GM21515 (cell line): Measurements from ENCODE around the gene LARP6.
"Not testable (repeated sequence)": the region's sequence is repeated elsewhere in the genome, so short reads cannot be mapped to it uniquely, and the experiment has no call there.

ENCODE experiments used
- ATAC-seq: cut with Tn5 transposase; IDR thresholded peaks from one replicate; pipeline ENCODE4 v1.9.1; 2021; ENCODE audit not compliant: unreplicated experiment

The LARP6 gene

GRCh38 chr15:70831094-70831911 lies 22.7 kb downstream of the LARP6 start:
- no peak for ATAC-seq

GRCh38 chr15:70830615-70831014 lies 23.3 kb downstream of the LARP6 start:
- no peak for ATAC-seq

DNA sequence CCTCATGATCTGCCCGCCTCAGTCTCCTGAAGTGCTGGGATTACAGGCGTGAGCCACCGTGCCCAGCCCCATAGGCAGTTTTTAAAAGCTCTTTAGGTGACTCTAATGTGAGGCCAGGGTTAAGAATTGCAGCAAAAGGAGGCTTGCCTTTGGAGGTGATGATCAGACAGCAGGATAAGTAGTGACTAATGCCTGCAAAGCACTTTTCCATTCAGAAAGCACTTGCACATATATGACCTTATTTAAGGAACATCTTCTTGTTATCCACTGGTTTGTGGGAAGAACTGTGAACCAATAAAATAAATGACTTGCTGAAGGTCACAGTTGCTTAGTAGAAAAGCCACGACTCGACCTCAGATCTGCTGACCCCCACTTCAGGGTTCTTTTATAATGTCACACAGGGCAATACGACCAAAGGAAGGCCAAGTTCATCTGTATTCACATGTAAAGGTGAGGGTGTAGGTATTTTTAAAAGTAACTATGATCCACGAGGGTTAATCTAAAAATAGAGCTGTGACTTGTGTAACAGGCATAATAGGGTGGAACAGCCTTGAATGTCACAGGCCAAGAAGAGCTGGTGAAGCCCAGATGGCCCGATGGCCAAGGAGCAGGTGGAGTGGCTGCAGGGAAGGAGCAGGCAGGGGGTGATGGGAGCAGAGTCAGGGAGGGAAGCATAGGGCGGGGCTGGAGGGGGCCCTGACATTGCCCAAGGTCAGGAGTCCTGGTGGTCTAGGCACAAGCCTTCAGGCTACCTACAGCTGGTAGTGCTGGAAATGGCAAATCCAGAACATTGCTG lies 24.4 kb downstream of the LARP6 start:
- no peak for ATAC-seq

DNA sequence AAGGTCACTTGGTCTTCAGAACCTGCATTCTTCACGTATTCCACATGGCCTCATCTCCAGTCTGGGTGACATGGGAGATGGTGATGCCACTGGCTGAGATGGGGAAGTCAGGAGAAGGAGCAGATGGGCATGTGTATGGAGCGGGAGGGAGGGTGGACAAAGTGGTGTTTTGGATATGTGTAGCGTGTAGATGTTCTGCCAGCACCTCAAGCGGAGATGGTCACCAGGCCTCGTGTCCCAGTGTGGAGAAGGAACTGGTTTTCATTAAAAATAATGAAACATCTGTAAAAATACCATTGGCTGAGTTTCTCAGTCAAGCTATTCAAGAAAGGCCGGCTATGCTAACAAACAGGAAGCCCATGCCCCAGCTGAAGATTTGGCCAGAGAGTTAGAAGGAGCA lies 26.2 kb downstream of the LARP6 start:
- ATAC-seq: no peak

- no peak for ATAC-seq
These were observed 27.3 kb downstream of the LARP6 start for GRCh38 chr15:70826634-70827033.

DNA sequence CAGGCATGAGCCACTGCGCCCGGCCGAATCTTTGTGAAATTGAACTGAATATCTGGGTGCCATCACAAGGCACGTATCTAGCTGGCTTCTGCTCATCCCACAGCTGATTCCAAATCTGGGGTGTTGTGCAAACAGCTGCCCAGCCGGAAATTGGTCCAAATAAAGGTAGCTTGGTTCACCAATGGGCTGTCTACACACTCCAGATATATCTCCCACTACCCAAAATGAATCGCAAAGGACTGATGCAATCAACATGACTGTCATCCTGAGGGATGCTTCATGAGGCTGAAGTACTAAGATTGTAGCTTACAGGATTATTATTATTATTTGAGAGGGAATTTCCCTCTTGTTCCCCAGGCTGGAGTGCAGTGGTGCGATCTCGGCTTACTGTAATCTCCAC lies 28.1 kb downstream of the LARP6 start:
- ATAC-seq: no peak

DNA sequence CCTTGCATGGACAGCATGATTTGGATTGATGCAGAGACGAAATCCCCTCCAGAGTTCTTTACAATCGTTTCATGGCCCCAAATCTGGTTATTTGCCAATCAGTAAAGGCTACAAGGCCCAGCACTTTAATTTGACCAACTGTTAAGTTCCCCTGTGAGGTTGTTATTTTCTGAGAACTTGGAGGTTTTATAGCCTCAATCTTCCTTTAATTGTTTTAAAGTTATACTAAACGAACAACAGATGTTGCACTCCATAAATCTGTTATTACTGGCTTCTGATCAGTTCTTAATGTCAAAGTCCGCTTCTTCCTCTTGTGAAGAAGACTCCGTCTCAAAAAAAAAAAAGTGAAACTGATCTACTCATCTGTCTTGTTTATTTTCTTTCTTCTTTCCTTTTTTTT lies 30.8 kb downstream of the LARP6 start:
- no peak for ATAC-seq

DNA sequence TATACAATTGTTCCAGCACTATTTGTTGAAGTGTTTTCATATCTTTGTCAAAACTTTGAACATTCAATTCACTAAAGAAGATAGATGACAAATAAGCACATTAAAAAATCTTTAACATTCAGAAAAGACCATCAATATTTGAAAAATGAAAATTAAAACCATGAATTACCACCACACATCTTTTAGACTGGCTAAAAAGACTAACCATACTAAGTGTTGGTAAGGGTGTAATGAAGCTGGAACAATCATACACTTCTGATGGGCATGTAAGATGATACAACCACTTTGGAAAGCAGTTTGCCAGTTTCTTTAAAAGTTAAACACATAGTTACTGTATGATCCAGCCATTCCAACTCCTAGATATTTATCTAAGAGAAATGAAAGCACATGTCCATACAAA lies 33.7 kb downstream of the LARP6 start:
- ATAC-seq: no peak

DNA sequence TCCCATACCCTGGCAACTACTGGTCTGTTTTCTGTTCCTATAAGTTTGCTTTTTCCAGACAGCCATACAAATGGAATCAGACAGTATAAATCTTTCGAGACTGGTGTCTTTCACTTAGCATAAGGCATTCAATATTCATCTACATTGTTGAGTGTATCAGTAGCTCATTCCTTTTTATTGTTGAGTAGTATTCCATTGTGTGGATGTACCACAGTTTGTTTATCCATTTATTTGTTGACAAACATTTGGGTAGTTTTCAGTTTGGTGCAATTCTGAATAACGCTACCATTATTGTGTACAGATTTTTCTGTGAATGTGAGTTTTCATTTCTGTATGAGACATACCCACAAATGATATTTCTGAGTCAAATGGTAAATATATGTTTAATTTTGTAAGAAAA lies 35.4 kb downstream of the LARP6 start:
- no peak for ATAC-seq

GRCh38 chr15:70817266-70817665 lies 36.7 kb downstream of the LARP6 start:
- ATAC-seq: no peak

DNA sequence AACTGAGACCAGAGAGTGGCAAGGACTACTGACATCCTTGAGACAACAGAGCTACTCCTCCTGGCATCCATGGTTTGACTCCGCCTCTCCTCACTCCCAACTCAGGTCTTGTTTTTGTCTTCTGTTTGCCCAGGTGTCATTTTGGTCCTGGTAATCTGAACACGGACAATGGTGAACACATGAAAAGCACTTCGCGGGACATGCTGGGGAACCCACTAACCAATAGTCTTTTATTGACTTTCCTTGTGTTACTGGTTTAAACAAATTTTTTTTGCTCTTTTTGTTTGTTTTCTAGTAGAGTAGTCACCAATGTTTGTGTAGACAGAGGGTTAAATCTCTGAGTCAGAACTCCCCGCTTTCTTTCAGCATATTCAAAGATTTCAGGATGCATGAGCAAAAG lies 38.4 kb downstream of the LARP6 start:
- no peak for ATAC-seq

GRCh38 chr15:70815011-70815410 lies 38.9 kb downstream of the LARP6 start:
- not testable (repeated sequence) for ATAC-seq

DNA sequence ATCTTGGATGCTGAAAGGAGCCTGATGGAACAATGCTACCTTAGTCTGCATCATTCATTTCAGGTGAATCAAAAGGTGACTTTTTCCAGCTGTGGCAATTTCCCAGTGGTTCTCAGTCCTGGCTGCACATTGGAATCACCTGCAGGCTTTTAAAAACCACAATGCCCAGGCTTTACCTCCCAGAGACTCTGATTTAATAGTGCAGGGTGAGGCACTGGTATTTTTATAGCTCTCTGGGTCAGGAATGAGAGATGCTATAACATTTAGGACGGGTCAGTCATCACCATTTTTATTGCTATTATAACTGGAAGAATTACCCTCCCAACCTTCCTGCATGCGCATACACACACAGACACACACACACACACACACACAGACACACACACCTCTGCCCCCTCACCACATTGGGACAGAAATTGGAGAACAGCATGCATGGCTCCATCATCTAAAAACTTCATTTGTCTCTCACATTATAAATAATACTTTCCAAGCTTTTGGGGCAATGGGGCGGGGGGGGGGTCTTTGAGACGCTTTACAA lies 41.1 kb downstream of the LARP6 start:
- ATAC-seq: no peak

DNA sequence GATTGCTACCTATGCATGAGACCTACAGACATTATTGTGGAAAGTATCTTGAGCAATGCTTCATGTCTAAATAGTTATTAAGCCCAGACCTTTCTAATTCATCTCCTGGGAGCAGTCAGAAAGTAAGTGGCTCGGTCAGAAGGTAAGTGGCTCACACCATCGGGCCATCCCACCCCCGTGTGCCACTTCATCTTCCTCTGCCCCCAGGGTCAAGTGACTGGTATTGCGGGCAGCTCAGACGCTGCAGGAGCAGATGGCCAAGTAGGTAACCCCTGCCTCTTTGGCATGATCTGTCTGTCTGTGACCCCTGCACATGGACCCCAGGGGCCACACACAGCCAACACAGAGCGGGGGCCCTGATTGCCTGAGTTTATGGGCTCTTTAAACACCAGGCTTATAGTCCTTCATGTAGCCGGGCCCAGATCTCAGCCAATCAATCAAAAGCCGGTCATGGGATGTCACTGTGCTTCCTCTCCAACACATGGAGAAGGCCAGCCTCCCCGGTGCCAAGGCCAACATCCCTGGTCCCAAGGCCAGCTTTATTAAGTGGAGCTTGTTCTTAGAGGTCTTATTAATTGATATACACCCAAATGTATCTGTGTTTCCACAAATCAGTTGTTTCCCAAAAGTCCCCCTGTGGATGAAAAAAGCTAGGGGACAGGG lies 42.9 kb downstream of the LARP6 start:
- ATAC-seq: no peak

- ATAC-seq: no peak
These were observed 46.8 kb downstream of the LARP6 start for GRCh38 chr15:70806992-70807712.

GRCh38 chr15:70804388-70804787 lies 49.6 kb downstream of the LARP6 start:
- not testable (repeated sequence) for ATAC-seq

DNA sequence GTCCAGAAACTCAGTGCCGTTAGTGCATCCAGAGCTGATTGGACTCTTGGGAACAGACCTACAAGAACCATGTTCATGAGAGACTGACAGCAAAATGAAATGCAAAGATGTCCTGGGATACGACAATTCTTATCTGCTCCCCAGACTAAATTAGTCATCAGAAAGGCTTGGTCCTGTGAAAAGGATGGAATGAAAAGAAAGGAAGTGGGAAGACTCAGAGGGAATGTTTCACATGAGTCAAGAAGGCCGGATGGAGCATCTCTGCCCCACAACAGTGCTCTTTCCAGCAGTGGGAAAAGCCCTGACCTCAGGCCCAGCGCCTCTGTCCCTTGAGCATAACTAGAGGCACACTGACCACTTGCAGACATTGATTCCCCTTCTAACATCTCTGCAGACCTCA lies 51.3 kb downstream of the LARP6 start:
- ATAC-seq: no peak

DNA sequence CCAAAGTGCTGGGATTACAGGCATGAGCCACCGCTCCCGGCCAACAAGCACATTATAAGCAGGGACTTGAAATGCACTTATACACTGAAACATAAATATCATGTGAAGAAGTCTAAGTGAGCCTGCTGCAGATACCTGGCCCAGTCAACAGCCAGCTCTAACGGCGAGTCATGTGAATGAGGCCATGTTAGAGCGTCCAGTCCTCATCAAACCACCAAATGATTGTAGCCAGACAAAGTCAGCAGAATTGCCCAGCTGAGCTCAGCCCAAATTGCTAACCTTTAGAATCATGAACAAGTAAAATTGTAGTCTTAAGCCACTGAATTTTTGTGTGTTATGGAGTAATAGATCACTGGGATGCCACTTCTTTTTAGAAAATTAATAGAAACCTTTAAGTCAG lies 52.8 kb downstream of the LARP6 start:
- ATAC-seq: no peak

DNA sequence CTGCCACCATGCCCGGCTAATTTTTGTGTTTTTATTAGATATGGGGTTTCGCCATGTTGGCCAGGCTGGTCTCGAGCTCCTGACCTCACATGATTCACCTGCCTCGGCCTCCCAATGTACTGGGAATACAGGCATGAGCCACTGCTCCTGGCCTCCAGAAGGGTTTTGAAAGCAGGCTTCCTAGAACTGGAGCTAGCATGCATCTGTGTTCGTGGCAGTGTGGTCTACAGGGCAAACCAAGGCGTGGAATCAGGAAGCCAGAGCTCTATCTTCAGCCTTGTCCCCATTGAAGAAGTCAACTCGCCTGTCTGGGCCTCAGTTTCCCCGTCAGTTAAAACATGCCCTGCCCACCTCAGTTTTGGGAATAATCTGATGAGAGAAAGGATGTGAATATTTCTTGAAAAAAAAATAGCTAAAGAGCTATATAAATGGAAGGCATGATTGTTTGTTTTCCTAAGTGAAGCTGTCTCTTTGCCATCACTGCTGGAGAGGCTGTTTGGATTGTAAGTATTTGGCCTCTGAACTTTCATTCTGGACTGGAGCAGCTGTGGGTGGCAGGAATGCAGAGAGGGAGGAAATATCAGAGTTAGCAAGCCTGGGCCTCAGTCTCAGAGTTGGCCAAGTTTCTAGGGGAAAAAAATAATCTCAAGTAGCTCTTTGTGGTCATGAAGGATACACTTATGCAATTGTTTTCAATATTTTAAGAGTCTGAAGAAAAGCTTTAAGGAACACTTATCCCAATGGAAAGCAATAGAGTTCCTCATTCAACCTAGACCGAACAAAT lies 54.1 kb downstream of the LARP6 start:
- ATAC-seq: no peak

DNA sequence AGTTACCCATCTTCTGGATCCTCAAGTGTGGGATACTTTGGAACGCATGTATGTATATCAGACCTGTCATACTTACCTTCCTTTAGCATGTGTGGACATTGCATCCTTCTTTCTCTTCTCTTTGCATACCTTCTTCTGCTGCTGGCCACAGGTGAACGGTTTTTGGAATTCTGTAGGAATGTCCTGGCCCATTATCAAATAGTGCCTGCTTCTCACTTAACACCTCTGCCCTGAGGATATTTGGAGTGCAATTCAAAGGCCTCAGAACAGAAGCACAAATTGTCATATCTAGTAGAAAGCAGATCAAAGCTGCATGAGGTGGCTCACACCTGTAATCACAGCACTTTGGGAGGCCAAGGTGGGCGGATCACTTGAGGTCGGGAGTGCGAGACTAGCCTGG lies 56.5 kb downstream of the LARP6 start:
- ATAC-seq: no peak
